IMR-90 (cell line): ENCODE data around the gene L3MBTL3. TPM values are rescaled to one million over a fixed set of nuclear protein-coding genes. Genes with fewer than 3 reads are reported as not detected.

Source experiments
- ATAC-seq: fragments of 200-7000 bp; cut with Tn5 transposase; 2 replicates; pipeline ENCODE4 v1.9.1; 2020; ENCODE audit warnings: low read depth, mild to moderate bottlenecking, moderate library complexity
- BruUV-seq: library from RNA; stranded (reverse); fragments of 400-500 nt; replicated peaks from 2 replicates; lab custom pipeline; 2021; lab: Mats Ljungman, UMichigan
- CTCF ChIA-PET: fragments of 300-600 bp; formaldehyde crosslinking; extraction: SDS; loops from one replicate; lab custom pipeline; 2021; ENCODE audit warnings: antibody characterized with exemption; lab: Yijun Ruan, JAX
- POLR2A ChIA-PET: fragments of 300-600 bp; sonication (Branson Sonifier 250); formaldehyde crosslinking; loops from one replicate; lab custom pipeline; 2022; ENCODE audit warnings: antibody characterized with exemption; ENCODE audit not compliant: unreplicated experiment; lab: Charles Lee
- DNase-seq: peaks from one replicate; pipeline ENCODE4 v3.0.0; 2013
- H2AFZ ChIP-seq: replicated peaks from 2 replicates; pipeline ENCODE3; 2013; ENCODE audit warnings: low read length, mild to moderate bottlenecking; ENCODE audit not compliant: poor library complexity
- H2AK5ac ChIP-seq: 2 replicates; pipeline ENCODE4 v1.6.1; 2013; ENCODE audit warnings: low read depth, low read length, inconsistent platforms
- H2AK9ac ChIP-seq: replicated peaks from 2 replicates; pipeline ENCODE3; 2013; ENCODE audit warnings: mild to moderate bottlenecking, low read depth, low read length, moderate library complexity; ENCODE audit not compliant: poor library complexity
- H2BK120ac ChIP-seq: 2 replicates; pipeline ENCODE4 v1.6.1; 2013; ENCODE audit warnings: low read depth, low read length, inconsistent platforms
- H2BK15ac ChIP-seq: 3 replicates; pipeline ENCODE4 v1.6.1; 2013; ENCODE audit warnings: low read depth, low read length, inconsistent platforms
- H2BK20ac ChIP-seq: 2 replicates; pipeline ENCODE4 v1.6.1; 2013; ENCODE audit warnings: low read depth, mild to moderate bottlenecking, inconsistent platforms, low read length, moderate library complexity
- H2BK5ac ChIP-seq: 2 replicates; pipeline ENCODE4 v1.6.1; 2013; ENCODE audit warnings: mild to moderate bottlenecking, low read depth, low read length, inconsistent platforms; ENCODE audit not compliant: poor library complexity, severe bottlenecking
- H3K14ac ChIP-seq: replicated peaks from 2 replicates; pipeline ENCODE4 v1.6.1; 2013; ENCODE audit warnings: low read depth, low read length, inconsistent platforms
- H3K18ac ChIP-seq: 2 replicates; pipeline ENCODE4 v1.6.1; 2013; ENCODE audit warnings: low read depth, low read length, control low read depth
- H3K23ac ChIP-seq: 2 replicates; pipeline ENCODE4 v1.6.1; 2013; ENCODE audit warnings: low read depth, low read length, inconsistent platforms
- H3K27ac ChIP-seq: 2 replicates; pipeline ENCODE4 v1.5.1; 2013; ENCODE audit warnings: mild to moderate bottlenecking, control low read depth, low read length; ENCODE audit not compliant: insufficient read depth
- H3K27me3 ChIP-seq: 2 replicates; pipeline ENCODE4 v1.6.1; 2013; ENCODE audit warnings: low read length; ENCODE audit not compliant: control insufficient read depth, insufficient read depth
- H3K36me3 ChIP-seq: 2 replicates; pipeline ENCODE4 v1.6.1; 2013; ENCODE audit warnings: low read length, mixed read lengths; ENCODE audit not compliant: control insufficient read depth, insufficient read depth
- H3K4ac ChIP-seq: 2 replicates; pipeline ENCODE4 v1.6.1; 2013; ENCODE audit warnings: low read depth, low read length, inconsistent platforms
- H3K4me1 ChIP-seq: 2 replicates; pipeline ENCODE4 v1.6.1; 2013; ENCODE audit warnings: low read length, mixed read lengths; ENCODE audit not compliant: control insufficient read depth, insufficient read depth
- H3K4me2 ChIP-seq: 2 replicates; pipeline ENCODE4 v1.6.1; 2013; ENCODE audit warnings: low read depth, mild to moderate bottlenecking, control low read depth, low read length, moderate library complexity
- H3K4me3 ChIP-seq: 2 replicates; pipeline ENCODE4 v1.5.1; 2013; ENCODE audit warnings: low read depth, mild to moderate bottlenecking, control low read depth, low read length, moderate library complexity; ENCODE audit not compliant: insufficient read depth
- H3K56ac ChIP-seq: 2 replicates; pipeline ENCODE4 v1.6.1; 2013; ENCODE audit warnings: low read length, inconsistent platforms; ENCODE audit not compliant: insufficient read depth; ENCODE audit errors: extremely low read depth
- H3K79me1 ChIP-seq, 2 experiments: 2 replicates each; pipeline ENCODE4 v1.6.1; 2013; ENCODE audit warnings: low read length in 2 of 2, inconsistent platforms in 1 of 2, low read depth in 1 of 2
- H3K9ac ChIP-seq: 2 replicates; pipeline ENCODE4 v1.6.1; 2013; ENCODE audit warnings: low read depth, low read length, control low read depth
- H3K9me1 ChIP-seq: 2 replicates; pipeline ENCODE4 v1.6.1; 2013; ENCODE audit warnings: low read length, inconsistent platforms; ENCODE audit not compliant: insufficient read depth
- H3K9me3 ChIP-seq: 2 replicates; pipeline ENCODE4 v1.6.1; 2013; ENCODE audit warnings: low read length; ENCODE audit not compliant: control insufficient read depth, insufficient read depth
- H4K20me1 ChIP-seq: 2 replicates; pipeline ENCODE4 v1.6.1; 2013; ENCODE audit warnings: low read length, inconsistent platforms; ENCODE audit not compliant: insufficient read depth
- H4K5ac ChIP-seq: 2 replicates; pipeline ENCODE4 v1.6.1; 2013; ENCODE audit warnings: mild to moderate bottlenecking, low read depth, low read length, control low read depth
- H4K8ac ChIP-seq, 2 experiments: 2 replicates each; pipeline ENCODE4 v1.6.1; 2013; ENCODE audit warnings: low read depth in 2 of 2, low read length in 2 of 2, control low read depth in 1 of 2, inconsistent platforms in 1 of 2
- H4K91ac ChIP-seq: 2 replicates; pipeline ENCODE4 v1.6.1; 2013; ENCODE audit warnings: low read depth, low read length, inconsistent platforms; ENCODE audit not compliant: insufficient read depth
- CEBPB ChIP-seq: IDR thresholded peaks from 2 replicates; pipeline ENCODE4 v1.6.1; 2012; ENCODE audit warnings: low read depth, low read length, improper control_type of control experiment
- MAFK ChIP-seq: IDR thresholded peaks from 2 replicates; pipeline ENCODE4 v1.6.1; 2012; ENCODE audit warnings: low read depth, low read length, improper control_type of control experiment
- NFE2L2 ChIP-seq: fragments of 150-350 bp; IDR thresholded peaks from 2 replicates; pipeline ENCODE4 v1.6.1; 2016; ENCODE audit warnings: low read depth, mild to moderate bottlenecking, low read length
- POLR2A ChIP-seq: IDR thresholded peaks from 2 replicates; pipeline ENCODE4 v1.6.1; 2012; ENCODE audit warnings: mild to moderate bottlenecking, low read depth, low read length
- RAD21 ChIP-seq: IDR thresholded peaks from 2 replicates; pipeline ENCODE4 v1.6.1; 2012; ENCODE audit warnings: low read length, improper control_type of control experiment
- WGBS, 2 experiments: methylation state at CpG; one replicate each; pipeline versions ENCODE4 v1.1.5 to v1.1.7; 2013; ENCODE audit warnings: missing lambda C conversion rate in 2 of 2; ENCODE audit not compliant: insufficient read length in 1 of 2; ENCODE audit errors: extremely low coverage in 2 of 2; 5-methylcytosine and 5-hydroxymethylcytosine counted together
- dilution Hi-C: fragments of 300-500 bp; cut with HindIII; formaldehyde crosslinking; loops from one replicate; pipeline ENCODE4 v1.14.3; 2018; ENCODE audit warnings: low sequenced_read_pairs; ENCODE audit not compliant: unreplicated experiment
- in situ Hi-C: fragments of 300-500 bp; cut with MboI; formaldehyde crosslinking; loops from 3 replicates; pipeline ENCODE4 v1.14.3; 2019; ENCODE audit warnings: low sequenced_read_pairs, inconsistent platforms, mixed read lengths
- intact Hi-C: fragments of 100-400 bp; cut with micrococcal nuclease; formaldehyde crosslinking; loops from 2 replicates; pipeline ENCODE4 v1.10.0; 2022
- polyA plus RNA-seq, 3 experiments: library from polyadenylated mRNA; depleted of rRNA; stranded (reverse); fragments of >200 nt; gene quantifications; 2 replicates each; pipeline ENCODE4 v1.2.3, GENCODE V29; 2012; ENCODE audit warnings: low replicate concordance in 1 of 3
- total RNA-seq: library from RNA; depleted of rRNA; stranded (reverse); fragments of >200 nt; gene quantifications from 2 replicates; pipeline ENCODE4 v1.2.3, GENCODE V29; 2012
- TF ChIP-seq, protein P1 (sequence below): fragments of 150-350 bp; IDR thresholded peaks from 2 replicates; pipeline ENCODE4 v1.6.1; 2016; ENCODE audit warnings: low read depth, mild to moderate bottlenecking, low read length, moderate library complexity, borderline replicate concordance

The L3MBTL3 gene
- total and polyA plus RNA-seq, 2 of the 4 experiments (the other 2 are of a cell fraction): 7.2 to 10.9 TPM

DNA sequence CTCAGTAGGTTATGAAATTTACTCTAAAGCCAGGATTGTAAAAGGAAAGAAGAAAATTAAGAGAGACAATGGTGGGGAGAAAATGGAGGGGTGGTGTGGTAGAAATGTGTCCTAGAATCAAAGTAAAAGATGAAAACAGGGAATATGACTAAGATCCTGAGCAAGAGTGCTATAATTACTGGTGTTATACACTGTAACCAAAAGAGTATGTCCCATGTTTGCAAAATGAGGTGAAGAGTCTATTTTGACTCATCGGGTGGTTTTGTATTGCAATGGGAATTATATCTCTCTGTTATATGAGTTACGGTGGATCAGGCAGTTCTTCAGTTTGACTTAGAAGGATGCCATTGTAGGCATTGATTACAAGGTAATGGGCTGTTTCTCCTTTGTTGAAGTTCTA, 8.5 kb downstream of the L3MBTL3 start:
- ChIA-PET POLR2A (no interaction called here), CTCF (no interaction called here)
- Histone ChIP-seq H3K27ac (no peak overlapping the region), H3K23ac (no peak overlapping the region), H2BK15ac (no peak overlapping the region), H3K4me1 (no peaks in the 10 kb centered on the region), H2BK20ac (no peak overlapping the region), H2BK120ac (no peak overlapping the region), H2AK9ac (no peak overlapping the region), H3K79me1 (peaks cover 24 to 30% of the 10 kb centered on the region in 2 experiments), H4K20me1 (no peaks in the 10 kb centered on the region), H2AFZ (no peak overlapping the region), H3K18ac (no peak overlapping the region), H4K91ac (no peak overlapping the region), H3K4me3 (no peak overlapping the region), H3K56ac (no peak overlapping the region), H3K4ac (no peak overlapping the region), H4K5ac (no peak overlapping the region), H3K4me2 (peak overlapping the region; percentile 22; the same call in 1 of the 2 replicates), H4K8ac (no peak overlapping the region), H3K27me3 (no peaks in the 10 kb centered on the region), H2AK5ac (no peak overlapping the region), H3K9ac (no peak overlapping the region), H3K36me3 (peaks cover 1% of the 10 kb centered on the region; the same call in 1 of the 2 replicates), H2BK5ac (peak overlapping the region; percentile 17), H3K9me3 (no peaks in the 10 kb centered on the region), H3K14ac (no peak overlapping the region), H3K9me1 (no peaks in the 10 kb centered on the region)
- BruUV-seq: no TSS peak
- intact Hi-C loops: no loop called here
- no CpG with 5 or more reads among the region's 2 CpGs for WGBS, 2 experiments
- DNase-seq (peak; percentile 53), ATAC-seq (peak; percentile 48)
- dilution Hi-C loops: no loop called here
- in situ Hi-C loops: loop anchor here (5.0 to 10.0 kb wide), 3 partner anchors 362 to 532 kb away; no protein-coding TSS in a partner anchor
- TF ChIP-seq POLR2A: no peak
- TF ChIP-seq NFE2L2: no peak
- TF ChIP-seq RAD21: no peak
- peak; percentile 23; the same call in 1 of the 2 replicates for TF ChIP-seq CEBPB
- TF ChIP-seq, protein P1, sequence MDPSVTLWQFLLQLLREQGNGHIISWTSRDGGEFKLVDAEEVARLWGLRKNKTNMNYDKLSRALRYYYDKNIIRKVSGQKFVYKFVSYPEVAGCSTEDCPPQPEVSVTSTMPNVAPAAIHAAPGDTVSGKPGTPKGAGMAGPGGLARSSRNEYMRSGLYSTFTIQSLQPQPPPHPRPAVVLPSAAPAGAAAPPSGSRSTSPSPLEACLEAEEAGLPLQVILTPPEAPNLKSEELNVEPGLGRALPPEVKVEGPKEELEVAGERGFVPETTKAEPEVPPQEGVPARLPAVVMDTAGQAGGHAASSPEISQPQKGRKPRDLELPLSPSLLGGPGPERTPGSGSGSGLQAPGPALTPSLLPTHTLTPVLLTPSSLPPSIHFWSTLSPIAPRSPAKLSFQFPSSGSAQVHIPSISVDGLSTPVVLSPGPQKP: no peak
- TF ChIP-seq MAFK: no peak
